HepG2 (cell line): Measurements from ENCODE around the gene IGFLR1. TPM values are rescaled to one million over a fixed set of nuclear protein-coding genes. Genes with fewer than 3 reads are reported as not detected.

ENCODE experiments used
- AHR ChIP-seq: IDR thresholded peaks from 2 replicates; pipeline ENCODE4 v1.6.1; 2018; ENCODE audit warnings: missing genetic modification reagents, missing compliant biosample characterization
- CEBPG ChIP-seq: IDR thresholded peaks from 2 replicates; pipeline ENCODE4 v1.6.1; 2016
- CHD2 ChIP-seq: IDR thresholded peaks from 2 replicates; pipeline ENCODE4 v1.6.1; 2011; ENCODE audit warnings: low read depth, low read length, improper control_type of control experiment
- HNRNPH1 ChIP-seq: fragments of 200-400 bp; formaldehyde crosslinking; optimal IDR thresholded peaks from 2 replicates; pipeline ENCODE3; 2017; ENCODE audit warnings: mild to moderate bottlenecking, low read depth, low read length
- HNRNPL ChIP-seq: fragments of 200-400 bp; formaldehyde crosslinking; IDR thresholded peaks from 2 replicates; pipeline ENCODE4 v1.6.1; 2017; ENCODE audit warnings: mild to moderate bottlenecking, low read depth, low read length
- IKZF4 ChIP-seq: sonication (generic); formaldehyde crosslinking; IDR thresholded peaks from 2 replicates; pipeline ENCODE4 v1.5.1; 2020; ENCODE audit warnings: borderline replicate concordance, mild to moderate bottlenecking, low read depth, missing genetic modification reagents; ENCODE audit errors: not compliant biosample characterization
- KMT2A ChIP-seq: sonication (generic); formaldehyde crosslinking; IDR thresholded peaks from 2 replicates; pipeline ENCODE4 v1.4.0; 2020; ENCODE audit warnings: missing genetic modification reagents
- NBN ChIP-seq: fragments of 450-650 bp; conservative IDR thresholded peaks from 2 replicates; pipeline ENCODE4 v1.6.1; 2017
- RBM39 ChIP-seq: fragments of 200-400 bp; formaldehyde crosslinking; IDR thresholded peaks from one replicate; pipeline ENCODE4 v1.6.1; 2018; ENCODE audit warnings: antibody characterized with exemption, mild to moderate bottlenecking, low read depth, low read length; ENCODE audit not compliant: poor library complexity, severe bottlenecking
- RFX5 ChIP-seq: IDR thresholded peaks from 2 replicates; pipeline ENCODE4 v1.6.1; 2011; ENCODE audit warnings: low read depth, low read length, improper control_type of control experiment
- SYNCRIP ChIP-seq: fragments of 200-400 bp; formaldehyde crosslinking; IDR thresholded peaks from 2 replicates; pipeline ENCODE4 v1.6.1; 2018; ENCODE audit warnings: mild to moderate bottlenecking, low read depth, low read length; ENCODE audit not compliant: insufficient read depth
- ZFX ChIP-seq: sonication (generic); formaldehyde crosslinking; IDR thresholded peaks from 2 replicates; pipeline ENCODE4 v1.4.0; 2020; ENCODE audit warnings: mild to moderate bottlenecking, low read depth, missing genetic modification reagents, moderate library complexity
- ZMYM3 ChIP-seq: sonication (generic); formaldehyde crosslinking; IDR thresholded peaks from 2 replicates; pipeline ENCODE4 v1.5.1; 2020; ENCODE audit warnings: mild to moderate bottlenecking, missing genetic modification reagents
- ZNF274 ChIP-seq: sonication (generic); formaldehyde crosslinking; IDR thresholded peaks from 2 replicates; pipeline ENCODE4 v1.5.1; 2020; ENCODE audit warnings: mild to moderate bottlenecking, missing genetic modification reagents
- ZNF34 ChIP-seq: sonication (generic); formaldehyde crosslinking; IDR thresholded peaks from 2 replicates; pipeline ENCODE4 v1.4.0; 2020; ENCODE audit warnings: mild to moderate bottlenecking, missing genetic modification reagents, borderline replicate concordance
- ZNF501 ChIP-seq: sonication (generic); formaldehyde crosslinking; IDR thresholded peaks from 2 replicates; pipeline ENCODE4 v1.5.1; 2020; ENCODE audit warnings: mild to moderate bottlenecking, moderate library complexity, missing genetic modification reagents
- polyA plus RNA-seq, 8 experiments: library from polyadenylated mRNA; depleted of rRNA in 3 of 8; stranded (reverse) in 7 of 8; unstranded in 1 of 8; fragments of >200 nt; fragmentation: Illumina TruSeq in 4 of 8; extraction: Trizol in 4 of 8; gene quantifications; 2 replicates each; pipeline versions ENCODE4 v1.2.1 to v1.2.3, GENCODE V29; 2011 to 2016; ENCODE audit warnings: low read depth in 4 of 8, missing spikeins in 1 of 8, mixed read lengths in 1 of 8; ENCODE audit not compliant: insufficient read depth in 1 of 8
- total RNA-seq, 5 experiments: library from RNA; depleted of rRNA; stranded (reverse); fragments of >200 nt; fragmentation: Illumina TruSeq; extraction: Trizol; gene quantifications; 2 replicates each; pipeline ENCODE4 v1.2.3, GENCODE V29; 2016; ENCODE audit warnings: low read depth in 1 of 5
- TF ChIP-seq, protein P1 (sequence below): sonication (generic); formaldehyde crosslinking; IDR thresholded peaks from one replicate; pipeline ENCODE4 v1.5.1; 2020; ENCODE audit warnings: mild to moderate bottlenecking, missing genetic modification reagents; ENCODE audit errors: not compliant biosample characterization
- TF ChIP-seq, protein P2 (sequence below): sonication (generic); formaldehyde crosslinking; conservative IDR thresholded peaks from 2 replicates; pipeline ENCODE4 v1.4.0; 2020; ENCODE audit warnings: missing genetic modification reagents
- TF ChIP-seq, protein P3 (sequence below): sonication (generic); formaldehyde crosslinking; IDR thresholded peaks from 2 replicates; pipeline ENCODE4 v1.8.1; 2023; ENCODE audit warnings: mild to moderate bottlenecking, missing genetic modification reagents

IGFLR1 gene
- total and polyA plus RNA-seq, 2 of the 13 experiments (the other 11 are each of a cell fraction or from before 2014, with no cell fraction given) = 5.4 to 8.9 TPM

DNA sequence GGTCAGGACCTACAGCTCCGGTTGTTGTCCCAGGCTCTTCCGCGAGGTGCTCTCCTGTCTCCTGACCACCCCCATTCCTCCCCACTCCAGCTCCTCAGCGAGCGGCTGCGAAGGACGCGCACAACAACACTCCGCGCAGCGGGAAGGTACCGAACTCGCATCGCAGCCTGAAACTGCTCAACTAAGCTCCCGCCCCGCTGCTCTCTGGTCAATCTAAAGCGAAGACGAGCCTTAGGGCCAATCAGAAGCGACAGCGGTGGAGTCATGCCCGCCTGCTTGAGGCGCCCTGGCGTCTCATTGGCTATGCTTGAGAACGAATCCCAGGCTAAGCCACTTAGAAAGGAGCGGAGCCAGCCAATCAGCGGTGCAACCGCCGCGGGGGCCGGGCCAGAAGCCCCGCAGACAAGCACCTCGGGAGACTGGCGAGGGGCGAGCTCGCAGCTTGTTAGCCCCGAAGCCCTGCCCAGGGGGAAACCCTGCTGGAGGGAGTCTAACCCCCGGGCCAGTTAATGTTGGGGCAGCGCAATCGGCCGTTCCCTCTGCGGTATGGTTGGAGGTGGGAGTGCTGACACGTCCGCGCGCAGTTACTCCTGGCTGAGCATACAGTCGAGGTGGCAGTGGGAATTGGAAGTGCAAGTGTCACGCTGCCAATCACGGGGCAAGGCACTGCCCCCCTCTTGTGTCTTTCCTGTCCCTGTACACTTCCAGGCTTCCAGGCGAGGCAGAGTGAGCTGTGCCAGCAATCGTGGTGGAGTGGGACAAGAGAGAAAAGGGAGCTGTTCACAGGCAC is 39.8 kb downstream of the IGFLR1 start (continued):
- TF ChIP-seq, protein P1, sequence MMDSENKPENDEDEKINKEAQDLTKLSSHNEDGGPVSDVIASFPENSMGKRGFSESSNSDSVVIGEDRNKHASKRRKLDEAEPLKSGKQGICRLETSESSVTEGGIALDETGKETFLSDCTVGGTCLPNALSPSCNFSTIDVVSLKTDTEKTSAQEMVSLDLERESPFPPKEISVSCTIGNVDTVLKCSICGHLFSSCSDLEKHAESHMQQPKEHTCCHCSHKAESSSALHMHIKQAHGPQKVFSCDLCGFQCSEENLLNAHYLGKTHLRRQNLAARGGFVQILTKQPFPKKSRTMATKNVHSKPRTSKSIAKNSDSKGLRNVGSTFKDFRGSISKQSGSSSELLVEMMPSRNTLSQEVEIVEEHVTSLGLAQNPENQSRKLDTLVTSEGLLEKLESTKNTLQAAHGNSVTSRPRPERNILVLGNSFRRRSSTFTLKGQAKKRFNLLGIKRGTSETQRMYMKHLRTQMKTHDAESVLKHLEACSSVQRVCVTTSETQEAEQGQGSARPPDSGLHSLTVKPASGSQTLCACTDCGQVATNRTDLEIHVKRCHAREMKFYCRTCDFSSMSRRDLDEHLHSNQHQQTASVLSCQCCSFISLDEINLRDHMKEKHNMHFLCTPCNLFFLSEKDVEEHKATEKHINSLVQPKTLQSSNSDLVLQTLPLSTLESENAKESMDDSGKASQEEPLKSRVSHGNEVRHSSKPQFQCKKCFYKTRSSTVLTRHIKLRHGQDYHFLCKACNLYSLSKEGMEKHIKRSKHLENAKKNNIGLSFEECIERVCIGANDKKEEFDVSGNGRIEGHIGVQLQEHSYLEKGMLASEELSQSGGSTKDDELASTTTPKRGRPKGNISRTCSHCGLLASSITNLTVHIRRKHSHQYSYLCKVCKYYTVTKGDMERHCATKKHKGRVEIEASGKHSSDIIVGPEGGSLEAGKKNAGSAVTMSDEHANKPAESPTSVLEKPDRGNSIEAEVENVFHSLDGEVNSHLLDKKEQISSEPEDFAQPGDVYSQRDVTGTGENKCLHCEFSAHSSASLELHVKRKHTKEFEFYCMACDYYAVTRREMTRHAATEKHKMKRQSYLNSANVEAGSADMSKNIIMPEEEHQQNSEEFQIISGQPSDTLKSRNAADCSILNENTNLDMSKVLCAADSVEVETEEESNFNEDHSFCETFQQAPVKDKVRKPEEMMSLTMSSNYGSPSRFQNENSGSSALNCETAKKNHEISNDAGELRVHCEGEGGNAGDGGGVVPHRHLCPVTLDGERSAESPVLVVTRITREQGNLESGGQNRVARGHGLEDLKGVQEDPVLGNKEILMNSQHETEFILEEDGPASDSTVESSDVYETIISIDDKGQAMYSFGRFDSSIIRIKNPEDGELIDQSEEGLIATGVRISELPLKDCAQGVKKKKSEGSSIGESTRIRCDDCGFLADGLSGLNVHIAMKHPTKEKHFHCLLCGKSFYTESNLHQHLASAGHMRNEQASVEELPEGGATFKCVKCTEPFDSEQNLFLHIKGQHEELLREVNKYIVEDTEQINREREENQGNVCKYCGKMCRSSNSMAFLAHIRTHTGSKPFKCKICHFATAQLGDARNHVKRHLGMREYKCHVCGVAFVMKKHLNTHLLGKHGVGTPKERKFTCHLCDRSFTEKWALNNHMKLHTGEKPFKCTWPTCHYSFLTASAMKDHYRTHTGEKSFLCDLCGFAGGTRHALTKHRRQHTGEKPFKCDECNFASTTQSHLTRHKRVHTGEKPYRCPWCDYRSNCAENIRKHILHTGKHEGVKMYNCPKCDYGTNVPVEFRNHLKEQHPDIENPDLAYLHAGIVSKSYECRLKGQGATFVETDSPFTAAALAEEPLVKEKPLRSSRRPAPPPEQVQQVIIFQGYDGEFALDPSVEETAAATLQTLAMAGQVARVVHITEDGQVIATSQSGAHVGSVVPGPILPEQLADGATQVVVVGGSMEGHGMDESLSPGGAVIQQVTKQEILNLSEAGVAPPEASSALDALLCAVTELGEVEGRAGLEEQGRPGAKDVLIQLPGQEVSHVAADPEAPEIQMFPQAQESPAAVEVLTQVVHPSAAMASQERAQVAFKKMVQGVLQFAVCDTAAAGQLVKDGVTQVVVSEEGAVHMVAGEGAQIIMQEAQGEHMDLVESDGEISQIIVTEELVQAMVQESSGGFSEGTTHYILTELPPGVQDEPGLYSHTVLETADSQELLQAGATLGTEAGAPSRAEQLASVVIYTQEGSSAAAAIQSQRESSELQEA (CRISPR knock-in tag) = peak; percentile 39
- no peak for TF ChIP-seq AHR (CRISPR knock-in tag)
- peak; percentile 15; the same call in 1 of the 2 replicates for TF ChIP-seq ZFX (CRISPR knock-in tag)
- TF ChIP-seq, protein P2, sequence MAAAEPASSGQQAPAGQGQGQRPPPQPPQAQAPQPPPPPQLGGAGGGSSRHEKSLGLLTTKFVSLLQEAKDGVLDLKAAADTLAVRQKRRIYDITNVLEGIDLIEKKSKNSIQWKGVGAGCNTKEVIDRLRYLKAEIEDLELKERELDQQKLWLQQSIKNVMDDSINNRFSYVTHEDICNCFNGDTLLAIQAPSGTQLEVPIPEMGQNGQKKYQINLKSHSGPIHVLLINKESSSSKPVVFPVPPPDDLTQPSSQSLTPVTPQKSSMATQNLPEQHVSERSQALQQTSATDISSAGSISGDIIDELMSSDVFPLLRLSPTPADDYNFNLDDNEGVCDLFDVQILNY (CRISPR knock-in tag) = peak; percentile 48; the same call in 1 of the 2 replicates
- 0 out of 2 replicates have a peak, but pooled peaks have one; percentile 4 for TF ChIP-seq CEBPG (CRISPR knock-in tag)
- peak; percentile 12; the same call in 1 of the 2 replicates for TF ChIP-seq ZNF501 (CRISPR knock-in tag)
- no peak for TF ChIP-seq NBN
- TF ChIP-seq KMT2A = 0 out of 2 replicates have a peak, but pooled peaks have one; percentile 27
- no peak for TF ChIP-seq RBM39
- no peak for TF ChIP-seq HNRNPH1
- peak; percentile 67 for TF ChIP-seq CHD2
- TF ChIP-seq SYNCRIP = no peak
- peak; percentile 47 for TF ChIP-seq IKZF4 (CRISPR knock-in tag)
- peak; percentile 72; the same call in 1 of the 2 replicates for TF ChIP-seq ZNF274 (CRISPR knock-in tag)
- peak; percentile 33; the same call in 1 of the 2 replicates for TF ChIP-seq ZMYM3
- peak; percentile 11; the same call in 1 of the 2 replicates for TF ChIP-seq RFX5
- TF ChIP-seq HNRNPL = 0 out of 2 replicates have a peak, but pooled peaks have one; percentile 26
- TF ChIP-seq, protein P3, sequence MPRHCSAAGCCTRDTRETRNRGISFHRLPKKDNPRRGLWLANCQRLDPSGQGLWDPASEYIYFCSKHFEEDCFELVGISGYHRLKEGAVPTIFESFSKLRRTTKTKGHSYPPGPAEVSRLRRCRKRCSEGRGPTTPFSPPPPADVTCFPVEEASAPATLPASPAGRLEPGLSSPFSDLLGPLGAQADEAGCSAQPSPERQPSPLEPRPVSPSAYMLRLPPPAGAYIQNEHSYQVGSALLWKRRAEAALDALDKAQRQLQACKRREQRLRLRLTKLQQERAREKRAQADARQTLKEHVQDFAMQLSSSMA (CRISPR knock-in tag) = peak; percentile 94
- TF ChIP-seq ZNF34 (CRISPR knock-in tag) = no peak
